Psoas muscle (tissue), 8 donors: Measurements from ENCODE around the gene TRNT1. TPM values are rescaled to one million over a fixed set of nuclear protein-coding genes. Genes with fewer than 3 reads are reported as not detected.

ENCODE experiments used
- ATAC-seq, 4 donors: fragments of 200-7000 bp; cut with Tn5 transposase; one replicate each; pipeline ENCODE4 v1.9.1; 2020; ENCODE audit warnings: moderate library complexity in 3 of 4, mild to moderate bottlenecking in 2 of 4
- DNase-seq, 2 donors: peaks; one replicate each; pipeline ENCODE4 v3.0.0-alpha.2; 2020
- H3K27ac ChIP-seq: fragments of 200-600 bp; one replicate; pipeline ENCODE4 v1.8.0; 2022
- H3K27me3 ChIP-seq, 3 donors: fragments of 200-600 bp in 1 of 3; one replicate each; pipeline versions ENCODE4 v1.6.1 to v1.8.0; 2013 to 2022; ENCODE audit warnings: low read length in 2 of 3, mild to moderate bottlenecking in 2 of 3, moderate library complexity in 1 of 3; ENCODE audit not compliant: insufficient read depth in 3 of 3
- H3K36me3 ChIP-seq, 2 donors: fragments of 200-600 bp in 1 of 2; one replicate each; pipeline versions ENCODE4 v1.6.1 to v1.8.0; 2013 to 2022; ENCODE audit warnings: low read depth in 1 of 2, mild to moderate bottlenecking in 1 of 2, moderate library complexity in 1 of 2; ENCODE audit not compliant: insufficient read depth in 1 of 2
- H3K4me1 ChIP-seq: fragments of 200-600 bp; one replicate; pipeline ENCODE4 v1.8.0; 2022
- H3K4me3 ChIP-seq: fragments of 200-600 bp; one replicate; pipeline ENCODE4 v1.8.0; 2022; ENCODE audit warnings: mild to moderate bottlenecking
- H3K9me3 ChIP-seq: fragments of 200-600 bp; one replicate; pipeline ENCODE4 v1.8.0; 2022
- WGBS, 3 donors: extraction: QIAGEN DNeasy Blood & Tissue Kit; methylation state at CpG; one replicate each; pipeline versions ENCODE4 v1.1.6 to v1.1.7; 2013; 5-methylcytosine and 5-hydroxymethylcytosine counted together
- intact Hi-C, 2 donors: fragments of 100-400 bp; cut with DNase I; formaldehyde crosslinking; loops; one replicate each; pipeline versions ENCODE4 v1.11.0 to v1.14.2; 2022
- polyA plus RNA-seq, 3 donors: library from polyadenylated mRNA; stranded (reverse); fragments of 200-250 nt; gene quantifications; one replicate each; pipeline ENCODE4 v1.2.3, GENCODE V29; 2013
- total RNA-seq, 4 donors: library from RNA; stranded (reverse); fragmentation: NEBNext Ultra II Directional in 2 of 4; extraction: Animal tissue kit (Norgen Biotek cat#: 25700) in 2 of 4; gene quantifications; one replicate each; pipeline versions ENCODE4 v1.2.1 to v1.2.4, GENCODE V29; 2021 to 2023
- TF ChIP-seq, protein P1 (sequence below): fragments of 200-600 bp; IDR thresholded peaks from one replicate; pipeline ENCODE4 v1.8.0; 2022; ENCODE audit warnings: antibody characterized with exemption
- donor health status: healthy with polysubstance abuse.
- donor health status: DM: no; HTN: no; CAD: no; lungs with moderate emphysema.
- donor health status: Bipolar disorder and iron deficiency.
- donor health status: healthy.
- donor health status: DM: yes; HTN: yes; CAD: no.
- donor health status: DM: no; HTN: no; CAD: no.
- donor health status: DM: no; HTN: no; CAD: no.
- donor health status: DM: yes; HTN: yes; CAD: no.

TRNT1 gene
- total and polyA plus RNA-seq, 7 donors: 12.2 to 31.3 (median 15.5) TPM

DNA sequence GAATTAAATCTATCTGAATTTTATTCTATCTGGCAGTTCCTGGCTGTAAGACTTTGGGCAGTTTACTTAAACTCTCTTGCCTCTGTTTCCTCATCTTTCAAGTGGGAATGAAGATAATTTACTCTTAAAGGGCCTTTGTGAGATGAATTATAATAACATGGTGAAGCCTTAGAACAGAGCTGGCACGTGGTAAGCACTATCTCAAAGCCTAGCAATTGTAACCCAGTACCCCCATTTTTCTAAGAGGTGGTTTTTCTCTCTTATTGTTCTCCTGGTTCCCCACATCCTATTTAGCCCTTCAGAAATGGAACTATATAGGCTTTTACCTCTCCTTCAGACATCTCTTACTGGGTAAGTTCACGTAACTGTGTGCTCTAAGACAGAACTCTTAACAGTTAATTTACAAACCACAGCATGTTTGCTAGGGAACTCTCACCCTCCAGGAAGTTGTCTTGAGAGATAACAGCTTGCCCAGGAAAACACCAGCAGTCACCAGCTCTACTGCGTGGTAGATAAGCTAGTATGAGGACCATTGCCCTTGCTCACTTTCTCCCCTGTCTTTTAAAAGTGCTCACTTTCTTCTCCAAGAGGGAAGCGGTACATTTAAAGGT, 65.0 kb downstream of the TRNT1 start:
- Histone ChIP-seq H3K4me3 (no peak overlapping the region), H3K27ac (no peak overlapping the region), H3K9me3 (peaks cover 4% of the 10 kb centered on the region), H3K27me3 (no peaks in the 10 kb centered on the region), H3K36me3 (no peaks in the 10 kb centered on the region), H3K4me1 (no peaks in the 10 kb centered on the region)
- DNase-seq (no peak), ATAC-seq (no peak)
- WGBS, 3 donors: 46 to 59% (median 54%) methylated on average over 4 of the region's 4 CpGs
- TF ChIP-seq, protein P1, sequence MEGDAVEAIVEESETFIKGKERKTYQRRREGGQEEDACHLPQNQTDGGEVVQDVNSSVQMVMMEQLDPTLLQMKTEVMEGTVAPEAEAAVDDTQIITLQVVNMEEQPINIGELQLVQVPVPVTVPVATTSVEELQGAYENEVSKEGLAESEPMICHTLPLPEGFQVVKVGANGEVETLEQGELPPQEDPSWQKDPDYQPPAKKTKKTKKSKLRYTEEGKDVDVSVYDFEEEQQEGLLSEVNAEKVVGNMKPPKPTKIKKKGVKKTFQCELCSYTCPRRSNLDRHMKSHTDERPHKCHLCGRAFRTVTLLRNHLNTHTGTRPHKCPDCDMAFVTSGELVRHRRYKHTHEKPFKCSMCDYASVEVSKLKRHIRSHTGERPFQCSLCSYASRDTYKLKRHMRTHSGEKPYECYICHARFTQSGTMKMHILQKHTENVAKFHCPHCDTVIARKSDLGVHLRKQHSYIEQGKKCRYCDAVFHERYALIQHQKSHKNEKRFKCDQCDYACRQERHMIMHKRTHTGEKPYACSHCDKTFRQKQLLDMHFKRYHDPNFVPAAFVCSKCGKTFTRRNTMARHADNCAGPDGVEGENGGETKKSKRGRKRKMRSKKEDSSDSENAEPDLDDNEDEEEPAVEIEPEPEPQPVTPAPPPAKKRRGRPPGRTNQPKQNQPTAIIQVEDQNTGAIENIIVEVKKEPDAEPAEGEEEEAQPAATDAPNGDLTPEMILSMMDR: no peak
- intact Hi-C loops: no loop called here

DNA sequence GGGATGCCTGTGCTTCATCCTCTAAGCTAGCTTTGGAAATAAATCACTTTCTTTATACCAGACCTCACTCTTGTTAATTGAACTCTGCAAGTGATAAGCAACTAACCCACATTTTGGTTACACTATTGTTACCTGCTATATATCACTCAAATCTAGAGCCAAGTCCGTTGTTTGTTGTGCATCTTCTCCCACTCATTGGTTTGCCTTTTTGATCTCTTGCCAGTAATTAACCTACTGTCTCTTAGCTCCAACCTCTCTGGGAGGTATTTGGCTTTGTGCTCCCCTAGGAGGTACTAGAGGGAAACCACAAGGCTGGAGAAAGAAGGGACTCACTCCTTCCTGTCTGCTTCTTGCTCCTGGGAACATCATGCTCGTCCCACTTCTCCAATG, 65.5 kb downstream of the TRNT1 start:
- Histone ChIP-seq H3K27me3 (no peaks in the 10 kb centered on the region), H3K4me3 (no peak overlapping the region), H3K27ac (no peak overlapping the region), H3K36me3 (no peaks in the 10 kb centered on the region), H3K9me3 (no peaks in the 10 kb centered on the region), H3K4me1 (no peaks in the 10 kb centered on the region)
- WGBS, 3 donors: 33 to 53% (median 41%) methylated on average over 2 of the region's 2 CpGs
- TF ChIP-seq, protein P1: no peak
- ATAC-seq: no peak
- no peak for DNase-seq
- intact Hi-C loops: no loop called here

DNA sequence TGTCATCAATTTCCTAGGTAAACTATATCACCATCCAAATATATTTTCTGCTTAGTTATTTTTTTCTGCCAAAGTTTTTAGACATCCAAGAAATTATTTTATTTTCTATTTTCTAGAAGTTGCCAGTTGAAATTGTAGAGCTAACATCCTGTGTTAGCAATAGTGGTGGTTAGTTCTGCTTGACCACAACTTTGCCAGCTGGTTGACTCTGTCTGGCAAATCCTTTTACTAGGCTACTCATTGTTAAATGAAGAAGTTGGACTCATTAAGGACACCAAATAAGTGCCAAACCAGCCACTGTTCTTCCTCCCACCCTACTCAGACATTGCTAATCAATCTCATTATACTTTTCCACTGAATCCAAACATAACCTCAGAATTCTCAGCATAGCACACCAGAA, 68.1 kb downstream of the TRNT1 start:
- Histone ChIP-seq H3K27ac (no peak overlapping the region), H3K9me3 (no peaks in the 10 kb centered on the region), H3K36me3 (no peaks in the 10 kb centered on the region), H3K4me1 (no peaks in the 10 kb centered on the region), H3K27me3 (no peaks in the 10 kb centered on the region), H3K4me3 (no peak overlapping the region)
- intact Hi-C loops: loop anchor here in 1 of 2 donors (5.0 kb wide), 1 partner anchor 1097 kb away; no protein-coding TSS in a partner anchor
- ATAC-seq (no peak), DNase-seq (no peak)
- TF ChIP-seq, protein P1: no peak

DNA sequence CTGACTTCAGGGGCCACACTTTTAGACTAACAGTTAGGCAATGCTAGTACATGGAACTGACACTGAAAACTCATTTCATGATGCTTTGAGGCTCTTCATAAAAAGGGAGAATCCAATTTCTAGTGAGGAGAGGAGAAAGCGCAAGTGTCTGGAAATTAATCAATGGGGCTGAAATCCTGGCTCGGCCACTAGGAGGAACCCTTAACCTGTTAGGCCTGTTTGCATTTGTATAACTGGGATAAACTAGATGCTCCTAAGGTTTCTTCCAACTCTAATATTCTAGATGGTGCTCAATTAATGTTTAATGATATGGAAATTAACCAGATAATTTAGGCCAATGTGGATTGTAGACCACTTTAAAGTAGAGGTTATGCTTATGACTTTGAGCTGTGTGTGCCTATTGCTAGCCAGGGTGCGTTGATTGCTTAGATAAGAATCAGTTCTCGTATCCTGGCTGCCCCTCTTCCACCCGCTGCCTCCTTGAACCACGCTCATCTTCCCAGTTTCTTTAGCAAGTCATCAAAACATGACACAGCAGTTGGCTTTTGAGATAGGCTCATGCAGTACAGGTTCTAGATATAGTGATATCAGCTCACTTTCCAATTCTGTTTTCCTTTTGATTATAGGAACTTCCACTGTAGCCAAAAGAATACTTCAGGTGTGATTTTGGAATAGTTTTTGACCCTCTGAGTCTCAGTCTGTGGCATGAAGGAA, 69.6 kb downstream of the TRNT1 start:
- ATAC-seq: no peak
- Histone ChIP-seq H3K36me3 (no peaks in the 10 kb centered on the region), H3K9me3 (no peaks in the 10 kb centered on the region), H3K27me3 (no peaks in the 10 kb centered on the region), H3K4me1 (no peaks in the 10 kb centered on the region), H3K27ac (no peak overlapping the region), H3K4me3 (no peak overlapping the region)
- DNase-seq: no peak
- WGBS, 3 donors: 52 to 56% (median 55%) methylated on average over 6 of the region's 6 CpGs
- intact Hi-C loops: loop anchor here in 1 of 2 donors (5.0 kb wide), 1 partner anchor 1096 kb away; no protein-coding TSS in a partner anchor
- TF ChIP-seq, protein P1: peak; percentile 17

Other genes starting within 250 kb of the TRNT1 start
- gene IL5RA, start 16.6 kb upstream of the TRNT1 start, total RNA-seq: under 1 TPM in 1 of 4 donors, not detected in 3; 0.19 TPM
- under 1 TPM in 1 of 3 donors, not detected in 2; 0.08 TPM for gene IL5RA, start 16.6 kb upstream of the TRNT1 start, polyA plus RNA-seq
- gene CRBN, start 52.8 kb downstream of the TRNT1 start, total RNA-seq: 10 to 100 TPM; 40.6 to 55.2 (median 47.3) TPM
- gene CRBN, start 52.8 kb downstream of the TRNT1 start, polyA plus RNA-seq: 10 to 100 TPM; 17.9 to 30.7 (median 26.7) TPM